ENCODE results near the gene BAZ2A.
"Not testable (repeated sequence)": the region's sequence is repeated elsewhere in the genome, so short reads cannot be mapped to it uniquely, and the experiment has no call there.

Gene BAZ2A

GRCh38 chr12:56630180-56630632 lies at the start of gene BAZ2A:
BAZ2A (minus strand) TSS chr12:56630326; CDS start chr12:56617530, 12,796 bp downstream.
- DNase-seq (ENCODE audit: low spot score), result peak; percentile 89

DNA sequence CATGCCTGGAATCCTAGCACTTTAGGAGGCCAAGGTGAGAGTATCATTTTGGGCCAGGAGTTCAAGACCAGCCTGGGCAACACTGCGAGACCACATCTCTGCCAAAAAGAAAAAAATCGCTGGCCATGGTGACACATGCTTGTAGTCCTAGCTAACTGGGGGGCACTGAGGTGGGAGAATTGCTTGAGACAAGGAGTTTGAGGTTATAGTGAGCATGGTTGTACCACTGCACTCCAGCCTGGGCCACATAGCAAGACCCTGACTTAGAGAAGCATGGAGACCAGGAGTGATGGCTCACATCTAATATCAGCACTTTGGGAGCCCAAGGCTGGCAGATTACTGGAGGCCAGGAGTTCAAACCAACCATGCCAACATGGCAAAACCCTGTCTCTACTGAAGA lies 48.7 kb upstream of the BAZ2A start:
- DNase-seq (ENCODE audit: low spot score), result no peak

DNA sequence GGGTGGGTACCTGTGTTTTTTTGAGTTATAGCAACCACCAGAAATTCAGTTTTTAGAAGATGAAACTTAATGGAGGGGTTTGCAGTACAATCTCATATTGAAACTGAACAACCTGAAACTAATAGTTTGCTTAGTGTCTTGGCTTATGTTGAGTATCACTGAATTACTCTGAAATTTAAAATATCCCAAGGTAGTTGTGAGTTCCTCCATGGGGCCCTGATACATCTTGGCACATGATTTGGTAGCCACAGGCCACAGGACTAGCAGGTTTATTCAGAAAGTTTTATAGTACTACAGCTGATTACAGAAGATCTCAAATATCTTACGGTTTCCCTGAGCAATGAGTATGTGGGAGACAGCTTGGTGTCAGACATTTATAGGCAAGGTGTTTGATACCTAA lies 47.6 kb upstream of the BAZ2A start:
- DNase-seq (ENCODE audit: low spot score), result no peak

DNA sequence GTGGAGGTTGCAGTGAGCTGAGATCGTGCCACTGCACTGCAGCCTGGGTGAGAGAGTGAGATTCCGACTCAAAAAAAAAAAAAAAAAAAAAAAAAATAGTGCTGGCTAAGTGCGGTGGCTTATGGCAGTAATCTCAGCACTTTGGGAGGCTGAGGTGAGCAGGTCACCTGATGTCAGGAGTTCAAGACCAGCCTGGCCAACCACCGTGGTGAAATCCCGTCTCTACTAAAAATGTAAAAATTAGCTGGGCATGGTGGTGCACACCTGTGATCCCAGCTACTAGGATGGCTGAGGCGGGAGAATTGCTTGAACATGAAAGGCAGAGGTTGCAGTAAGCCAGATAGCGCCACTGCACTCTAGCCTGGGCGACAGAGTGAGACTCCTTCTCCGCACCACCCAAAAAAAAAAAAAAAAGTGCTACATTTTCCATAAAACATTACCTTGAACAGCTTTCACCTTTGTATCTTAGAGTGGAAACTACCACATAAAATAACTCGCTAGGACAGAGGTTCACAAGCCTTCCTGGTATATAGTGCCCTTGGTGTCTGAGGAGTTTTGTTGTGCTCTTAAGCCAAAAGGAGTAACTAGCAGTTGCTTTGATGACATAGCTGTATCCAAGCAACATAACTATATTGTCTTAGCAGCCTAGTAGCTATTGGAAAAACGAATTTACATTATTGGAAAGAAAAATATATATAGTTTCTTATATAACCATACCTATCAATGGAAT lies 46.9 kb upstream of the BAZ2A start:
- DNase-seq (ENCODE audit: low spot score), result no peak

- no peak for DNase-seq (ENCODE audit: low spot score)
These were observed 41.5 kb upstream of the BAZ2A start for GRCh38 chr12:56671608-56672007.

DNA sequence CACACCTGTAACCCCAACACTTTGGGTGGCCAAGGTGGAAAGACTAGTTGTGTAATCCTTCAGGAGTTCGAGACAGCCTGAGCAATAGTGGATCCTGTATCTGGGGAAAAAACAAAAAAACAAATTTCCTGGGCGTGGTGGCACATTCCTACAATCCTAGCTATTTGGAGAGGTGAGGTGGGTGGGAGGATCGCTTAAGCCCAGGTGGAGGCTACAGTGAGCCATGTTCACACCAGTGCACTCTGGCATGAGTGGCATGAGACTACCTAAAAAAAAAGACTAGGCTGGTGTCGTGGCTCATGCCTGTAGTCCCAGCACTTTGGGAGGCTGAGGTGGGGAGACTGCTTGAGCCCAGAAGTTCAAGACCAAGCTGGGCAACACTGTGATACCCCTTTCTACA lies 40.7 kb upstream of the BAZ2A start:
- DNase-seq (ENCODE audit: low spot score), result no peak

- no peak for DNase-seq (ENCODE audit: low spot score)
These were observed 38.0 kb upstream of the BAZ2A start for GRCh38 chr12:56668197-56668457.

DNA sequence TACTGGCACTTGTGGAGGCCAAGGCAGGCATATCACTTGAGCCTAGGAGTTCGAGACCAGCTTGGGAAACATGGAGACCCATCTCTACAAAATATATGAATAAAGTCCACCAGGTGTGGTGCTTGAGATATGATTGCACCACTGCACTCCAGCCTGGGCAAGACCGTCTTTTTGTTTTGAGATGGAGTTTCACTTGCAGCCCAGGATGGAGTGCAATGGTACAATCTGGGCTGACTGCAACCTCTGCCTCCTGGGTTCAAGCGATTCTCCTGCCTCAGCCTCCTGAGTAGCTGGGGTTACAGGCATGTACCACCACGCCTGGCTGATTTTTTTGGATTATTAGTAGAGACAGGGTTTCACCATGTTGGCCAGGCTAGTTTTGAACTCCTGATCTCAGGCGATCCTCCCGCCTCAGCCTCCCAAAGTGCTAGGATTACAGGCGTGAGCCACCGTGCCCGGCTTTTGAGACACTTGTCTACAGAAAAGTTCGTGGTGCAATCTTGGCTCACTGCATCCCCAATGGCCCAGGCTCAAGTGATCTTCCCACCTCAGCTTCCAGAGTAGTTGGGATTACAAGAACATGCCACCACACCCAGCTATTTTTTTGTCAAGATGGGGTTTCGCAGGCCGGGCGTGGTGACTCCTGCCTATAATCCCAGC lies 32.0 kb upstream of the BAZ2A start:
- no peak for DNase-seq (ENCODE audit: low spot score)

GRCh38 chr12:56661560-56661959 lies 31.4 kb upstream of the BAZ2A start:
- DNase-seq (ENCODE audit: low spot score), result no peak

GRCh38 chr12:56658921-56659320 lies 28.8 kb upstream of the BAZ2A start:
- no peak for DNase-seq (ENCODE audit: low spot score)

DNA sequence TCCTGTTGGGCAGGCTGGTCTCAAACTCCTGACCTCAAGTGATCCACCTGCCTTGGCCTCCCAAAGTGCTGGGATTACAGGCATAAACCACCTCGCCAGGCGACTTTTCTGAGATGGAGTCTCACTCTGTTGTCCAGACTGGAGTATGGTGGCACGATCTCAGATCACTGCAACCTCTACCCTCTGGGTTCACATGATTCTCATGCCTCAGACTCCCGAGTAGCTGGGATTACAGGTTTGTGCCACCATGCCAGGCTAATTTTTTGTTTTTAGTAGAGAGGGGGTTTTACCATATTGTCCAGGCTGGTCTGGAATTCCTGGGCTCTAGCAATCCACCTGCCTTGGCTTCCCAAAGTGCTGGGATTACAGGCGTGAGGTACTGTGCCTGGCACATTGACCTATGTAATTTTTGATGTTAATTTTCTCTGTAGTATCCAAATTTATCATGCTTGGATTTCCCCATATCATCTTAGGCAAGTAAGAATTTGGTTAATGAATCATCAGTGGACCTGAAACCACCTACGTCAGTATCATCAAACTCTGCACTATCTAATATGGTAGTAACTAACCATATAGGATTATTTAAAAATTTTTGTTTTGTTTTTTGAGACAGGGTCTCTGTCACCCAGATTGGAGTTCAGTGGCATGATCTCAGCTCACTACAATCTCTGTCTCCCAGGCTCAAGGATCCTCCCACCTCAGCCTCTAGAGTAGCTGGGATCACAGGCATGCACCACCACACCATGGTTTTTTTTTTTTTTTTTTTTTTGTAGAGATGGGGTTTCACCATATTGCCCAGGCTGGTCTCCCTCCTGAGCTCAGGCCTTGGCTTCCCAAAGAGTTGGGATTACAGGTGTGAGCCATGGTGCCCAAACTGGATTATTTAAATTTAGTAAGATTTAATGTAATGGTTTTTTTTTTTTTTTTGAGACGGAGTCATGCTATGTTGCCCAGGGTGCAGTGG lies 27.6 kb upstream of the BAZ2A start:
- no peak for DNase-seq (ENCODE audit: low spot score)

DNA sequence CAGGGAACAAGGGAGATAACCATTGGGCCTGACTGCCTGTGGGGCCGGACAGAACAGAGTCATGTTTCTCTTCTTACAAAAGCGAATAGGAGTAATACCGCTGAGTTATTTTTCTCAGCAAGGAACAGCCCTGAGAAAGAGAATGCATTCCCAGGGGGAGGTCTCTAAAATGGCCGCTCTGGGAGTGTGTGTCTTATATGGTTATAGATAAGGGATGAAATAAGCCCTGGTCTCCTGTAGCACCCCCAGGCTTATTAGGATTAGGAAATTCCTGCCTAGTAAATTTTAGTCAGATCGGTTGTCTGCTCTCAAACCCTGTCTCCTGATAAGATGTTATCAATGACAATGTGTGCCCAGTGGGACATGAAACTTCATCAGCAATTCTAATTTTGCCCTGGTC lies 23.7 kb upstream of the BAZ2A start:
- DNase-seq (ENCODE audit: low spot score), result not testable (repeated sequence)

DNA sequence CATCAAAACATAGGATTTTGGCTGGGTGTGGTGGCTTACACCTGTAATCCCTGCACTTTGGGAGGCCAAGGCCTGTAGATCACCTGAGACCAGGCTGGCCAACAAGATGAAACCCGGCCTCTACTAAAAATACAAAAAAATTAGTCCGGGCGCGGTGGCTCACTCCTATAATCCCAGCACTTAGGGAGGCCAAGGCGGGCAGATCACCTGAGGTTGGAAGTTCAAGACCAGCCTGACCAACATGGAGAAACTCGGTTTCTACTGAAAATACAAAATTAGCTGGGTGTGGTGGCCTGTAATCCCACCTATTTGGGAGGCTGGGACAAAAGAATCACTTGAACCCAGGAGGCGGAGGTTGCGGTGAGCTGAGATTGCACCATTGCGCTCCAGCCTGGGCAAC lies 17.9 kb upstream of the BAZ2A start:
- DNase-seq (ENCODE audit: low spot score), result not testable (repeated sequence)

DNA sequence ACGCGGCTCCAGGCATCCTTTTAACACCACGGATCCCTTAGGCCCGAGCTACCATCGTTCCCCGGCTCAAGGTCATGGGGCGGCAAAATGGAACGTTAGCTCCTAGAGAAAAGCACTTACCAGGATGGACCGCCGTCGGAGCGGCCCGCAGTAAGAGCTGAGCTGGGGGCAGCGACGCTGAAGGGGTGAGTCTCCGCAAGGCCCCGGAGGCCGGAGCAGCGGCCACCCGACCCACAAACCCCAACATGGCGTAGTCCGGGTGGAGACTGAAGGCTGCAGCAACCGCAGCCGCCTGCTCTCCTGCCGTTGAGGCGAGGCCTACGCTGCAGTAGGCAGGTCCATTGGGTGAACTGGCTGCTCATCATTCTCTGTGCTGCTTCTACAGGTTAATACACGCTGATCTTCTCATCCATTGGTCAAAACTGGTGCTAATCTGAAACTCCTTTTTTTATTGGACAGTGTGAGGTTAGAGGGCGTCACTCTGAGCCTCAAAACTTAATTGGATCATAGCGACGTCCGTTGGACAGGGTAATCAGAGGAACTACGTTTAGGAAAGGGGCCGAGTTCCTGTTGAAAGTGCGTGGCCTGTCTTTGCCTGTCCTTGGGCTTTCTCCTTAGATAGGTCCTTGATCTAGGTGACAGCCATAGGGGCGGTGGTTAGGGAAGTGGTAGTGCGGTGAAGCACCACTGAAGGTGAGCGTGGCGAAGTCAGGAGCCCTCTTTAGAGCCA lies 15.8 kb upstream of the BAZ2A start, which contains the start of gene ATP5F1B:
Gene ATP5F1B, minus strand, starts transcription at position 268 of the 730 bp plus-strand sequence. Its CDS starts 21 bp downstream, at position 247.
- DNase-seq (ENCODE audit: low spot score), result peak; percentile 99

- peak; percentile 14 for DNase-seq (ENCODE audit: low spot score)
These were observed 15.1 kb upstream of the BAZ2A start for GRCh38 chr12:56645201-56645716.

GRCh38 chr12:56644654-56645053 lies 14.5 kb upstream of the BAZ2A start:
- no peak for DNase-seq (ENCODE audit: low spot score)

- DNase-seq (ENCODE audit: low spot score), result no peak
These were observed 11.1 kb upstream of the BAZ2A start for GRCh38 chr12:56641219-56641618.

GRCh38 chr12:56637621-56638020 lies 7.5 kb upstream of the BAZ2A start:
- DNase-seq (ENCODE audit: low spot score), result no peak

- DNase-seq (ENCODE audit: low spot score), result peak; percentile 99
These were observed 6.8 kb upstream of the BAZ2A start for GRCh38 chr12:56636675-56637540.

- peak; percentile 93 for DNase-seq (ENCODE audit: low spot score)
These were observed 5.9 kb upstream of the BAZ2A start for GRCh38 chr12:56635806-56636674.
